LHCN-M2 (cell line): ENCODE results near the gene PDP2. TPM values are rescaled to one million over a fixed set of nuclear protein-coding genes. Genes with fewer than 3 reads are reported as not detected.

Source experiments
- DNase-seq: peaks from one replicate; pipeline ENCODE4 v3.0.0-alpha.2; 2012; ENCODE audit warnings: low read depth
- total RNA-seq: library from RNA; depleted of rRNA; stranded (reverse); fragments of >200 nt; gene quantifications from 2 replicates; pipeline ENCODE4 v1.2.3, GENCODE V29; 2014

PDP2 gene
- total RNA-seq, 1 experiment from 2014 or later, result 10.0 TPM

- DNase-seq, result no peak
These were observed 23.5 kb downstream of the PDP2 start for GRCh38 chr16:66903544-66904427.

- DNase-seq, result no peak
These were observed 24.1 kb downstream of the PDP2 start for GRCh38 chr16:66904428-66904845.

DNA sequence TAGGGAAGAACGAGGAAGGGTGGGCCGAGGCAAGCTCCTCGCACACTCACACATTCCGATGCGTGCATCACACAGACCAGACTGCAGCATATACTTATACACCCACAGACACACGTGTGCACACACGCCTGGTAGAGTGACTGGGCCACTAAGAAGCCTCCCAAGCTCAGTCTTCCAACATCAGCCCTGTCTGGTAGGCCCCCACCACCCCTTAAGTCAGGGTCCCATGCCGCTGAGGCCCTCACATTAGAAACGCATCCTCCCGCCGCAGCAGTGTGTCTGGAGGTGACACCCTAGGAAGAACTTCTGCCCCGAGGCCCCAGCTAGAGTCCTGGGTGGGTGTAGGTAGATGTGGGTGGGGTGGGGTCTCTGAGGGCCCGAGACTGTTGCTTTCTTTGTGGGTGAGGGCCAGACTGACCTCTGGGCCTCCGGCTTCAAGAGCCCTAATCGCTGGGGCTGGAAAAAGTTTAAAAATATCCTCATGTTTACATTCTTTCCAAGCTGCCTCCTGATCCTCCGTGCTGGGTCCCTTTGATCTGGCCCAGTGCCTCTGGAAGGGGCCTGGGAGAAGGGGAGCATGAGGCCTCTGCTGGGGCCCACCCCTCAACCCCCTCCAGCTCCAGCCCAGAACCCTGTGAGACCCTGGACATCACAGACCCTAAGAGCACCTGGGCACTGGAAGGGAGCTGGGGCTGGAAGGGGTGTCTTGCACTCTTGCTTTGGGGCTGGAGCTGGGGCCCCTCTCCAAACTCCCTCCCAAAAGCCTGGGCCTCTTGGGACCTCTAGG, 24.7 kb downstream of the PDP2 start:
- no peak for DNase-seq

GRCh38 chr16:66905633-66906539, 25.6 kb downstream of the PDP2 start:
- no peak for DNase-seq

GRCh38 chr16:66906916-66907836, 26.9 kb downstream of the PDP2 start:
- no peak for DNase-seq

DNA sequence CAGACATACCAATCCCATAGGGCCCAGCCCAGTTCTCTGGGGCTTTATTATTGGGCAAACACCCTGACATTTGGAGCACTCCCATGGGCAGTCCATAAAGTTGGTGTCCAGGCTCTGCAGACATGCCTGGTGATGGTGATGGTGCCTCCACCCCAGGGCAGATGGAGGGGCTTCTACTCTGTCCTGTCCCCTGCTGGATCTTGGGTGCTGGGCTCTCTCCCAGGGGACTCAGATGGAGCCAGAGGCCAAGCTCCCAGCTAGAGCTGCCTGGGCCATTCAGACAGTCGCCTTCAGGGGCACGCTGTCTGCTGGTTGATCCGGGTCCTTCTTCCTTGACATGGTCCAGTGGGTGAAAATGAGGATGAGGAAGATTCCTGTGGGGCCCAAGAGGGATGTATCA, 27.8 kb downstream of the PDP2 start:
- DNase-seq, result no peak

DNA sequence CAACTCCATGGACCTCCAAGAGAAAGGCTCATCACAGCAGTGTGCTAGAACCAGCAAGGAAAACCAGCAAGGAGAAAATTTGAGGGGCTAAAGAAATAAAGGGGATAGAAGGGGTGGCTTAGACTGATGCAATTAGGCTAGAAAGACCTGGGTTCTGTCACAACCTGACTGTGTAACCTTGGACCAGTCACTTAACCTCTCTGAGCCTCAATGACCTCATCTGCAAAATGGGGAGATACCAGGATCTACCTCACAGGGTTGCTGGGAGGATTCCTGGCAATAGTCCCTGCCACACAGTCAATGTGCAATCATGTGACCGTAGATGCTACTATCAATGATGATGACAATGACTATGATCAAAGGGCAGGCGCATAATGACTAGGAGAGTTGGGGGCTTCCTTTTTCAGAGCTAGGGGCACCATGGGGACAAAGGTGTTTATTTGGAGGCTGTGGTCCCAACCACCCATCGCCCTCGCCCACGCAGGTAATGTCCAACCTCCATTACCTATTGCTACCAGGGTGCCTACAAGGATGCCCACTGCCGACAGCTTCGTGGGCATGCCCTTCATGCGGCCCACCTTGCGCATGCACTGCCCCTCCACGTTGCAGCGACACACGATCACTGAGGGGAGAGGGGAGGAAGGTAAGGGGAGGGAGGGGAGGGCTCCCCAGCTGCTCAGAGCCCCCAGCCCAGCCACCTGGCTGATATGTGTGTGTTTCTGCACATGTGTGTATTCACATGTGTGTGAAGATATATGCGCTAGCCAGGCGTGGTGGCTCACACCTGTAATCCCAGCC, 28.6 kb downstream of the PDP2 start:
- no peak for DNase-seq

DNA sequence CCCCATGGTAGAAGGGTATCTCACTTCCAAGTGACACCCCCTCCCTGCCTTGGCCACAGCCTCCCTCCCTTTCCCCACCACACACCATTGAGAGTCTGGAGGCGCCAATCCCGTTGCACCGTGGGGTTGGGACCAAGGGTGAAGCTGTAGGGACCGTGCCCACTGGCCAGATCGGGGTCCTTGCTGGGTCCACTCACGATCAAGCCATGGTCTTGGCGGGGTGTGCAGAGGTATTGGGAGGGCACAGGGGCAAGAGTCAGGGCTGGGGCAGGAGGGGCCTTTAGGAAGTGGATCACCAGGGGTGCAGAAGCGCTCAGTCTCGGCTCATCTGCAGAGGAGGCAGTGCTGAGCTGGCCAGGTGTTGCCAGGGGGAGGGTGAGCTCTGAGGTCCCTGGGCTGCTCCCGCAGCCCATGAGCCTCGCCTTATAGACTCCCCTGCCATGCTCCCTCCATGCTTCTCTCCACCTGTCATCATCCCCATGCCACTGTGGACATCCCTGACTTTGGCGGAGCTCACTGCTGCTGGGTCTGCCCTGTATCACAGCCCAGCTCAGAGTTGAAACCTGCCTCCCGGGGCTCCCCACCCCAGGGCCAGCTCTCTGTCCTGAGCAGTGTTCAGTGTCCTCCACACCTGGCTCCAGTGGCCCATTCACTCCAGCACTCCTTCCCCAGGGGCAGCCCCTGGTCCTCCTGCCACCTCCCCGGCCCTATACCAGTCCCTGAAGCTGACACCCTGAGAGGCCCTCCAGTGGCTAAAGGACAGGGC, 30.0 kb downstream of the PDP2 start:
- DNase-seq, result no peak

- no peak for DNase-seq
These were observed 30.8 kb downstream of the PDP2 start for GRCh38 chr16:66911112-66911511.

DNA sequence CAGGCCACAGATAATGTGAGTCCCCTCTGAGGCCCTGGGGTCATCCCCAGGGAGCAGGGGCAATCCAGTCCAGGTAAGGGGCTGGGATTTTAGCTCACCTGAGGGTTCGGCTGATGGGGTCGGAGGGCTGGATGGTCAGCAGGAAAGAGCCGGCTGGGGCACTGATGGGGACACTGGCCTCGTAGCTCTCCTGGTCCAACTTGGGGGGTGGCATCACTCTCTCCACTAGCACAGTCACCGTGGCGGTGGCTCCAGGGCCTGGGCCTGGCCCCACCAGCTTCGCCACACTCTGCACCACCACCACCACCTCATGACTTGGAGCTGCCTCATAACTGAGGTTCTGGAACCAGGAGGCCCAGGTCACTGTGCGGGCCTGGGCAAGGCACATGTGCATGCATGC, 31.5 kb downstream of the PDP2 start:
- DNase-seq, result no peak

GRCh38 chr16:66913081-66913480, 32.8 kb downstream of the PDP2 start:
- DNase-seq, result no peak

DNA sequence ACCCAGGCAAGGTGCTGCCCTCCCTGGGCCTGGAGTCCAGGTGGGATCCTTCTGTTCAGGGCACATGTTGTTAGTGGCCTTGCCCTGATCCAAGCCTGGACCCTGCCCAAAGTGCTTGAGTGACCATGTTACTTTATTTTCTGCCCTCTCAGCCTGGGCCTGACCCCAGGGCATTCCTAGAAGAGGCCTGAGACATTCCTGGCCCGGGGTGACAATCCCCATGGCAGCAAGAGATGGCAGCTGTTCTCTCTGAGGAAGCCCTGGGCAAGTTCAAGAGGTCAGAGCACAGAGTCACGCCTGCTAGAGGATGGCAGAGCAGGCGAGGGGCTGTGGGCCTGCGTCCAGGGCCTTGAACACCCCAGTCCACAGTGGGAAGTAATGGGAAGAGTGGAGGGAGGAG, 33.4 kb downstream of the PDP2 start:
- DNase-seq, result no peak

- DNase-seq, result no peak
These were observed 34.2 kb downstream of the PDP2 start for GRCh38 chr16:66914541-66914940.

DNA sequence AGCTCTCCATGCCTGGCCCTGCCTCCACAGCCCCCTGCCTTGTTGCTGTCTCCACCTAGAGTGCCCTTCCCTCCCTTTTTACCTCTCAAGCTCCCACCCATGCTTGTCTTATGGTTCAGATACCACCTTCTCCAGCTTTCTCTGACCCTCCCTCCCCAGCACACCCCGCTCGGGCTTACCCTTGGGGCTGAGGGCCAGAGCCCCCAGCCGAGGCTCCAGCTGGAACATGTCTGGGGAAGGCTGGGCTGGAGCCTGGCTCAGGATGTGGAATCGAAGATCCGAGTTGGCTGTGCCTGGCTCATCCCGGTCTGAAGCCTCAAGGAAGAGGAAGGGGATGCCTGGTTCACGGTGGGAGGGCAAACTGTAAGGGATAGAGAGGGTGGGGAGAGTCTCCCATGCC, 34.7 kb downstream of the PDP2 start:
- DNase-seq, result no peak

- DNase-seq, result no peak
These were observed 36.2 kb downstream of the PDP2 start for GRCh38 chr16:66916518-66916917.

DNA sequence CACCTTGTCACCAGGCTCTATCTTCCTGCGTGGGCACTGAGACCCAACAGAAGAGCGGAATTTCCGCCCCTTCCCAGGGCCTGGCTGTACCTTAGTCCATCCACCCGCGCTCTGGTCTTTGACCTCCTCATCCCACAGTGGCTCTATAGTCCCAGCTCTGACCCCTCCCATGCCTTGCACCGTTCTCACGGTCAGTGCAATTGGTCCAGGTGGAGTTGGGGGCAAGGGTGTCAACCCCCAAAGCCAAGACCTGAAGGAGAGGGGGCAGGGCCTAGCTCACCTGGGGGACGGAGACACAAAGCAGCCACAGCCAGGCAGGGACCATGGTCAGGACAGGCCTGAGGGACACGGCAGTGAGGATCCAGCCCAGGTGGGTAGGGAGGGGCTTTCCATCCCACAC, 37.4 kb downstream of the PDP2 start:
- no peak for DNase-seq

DNA sequence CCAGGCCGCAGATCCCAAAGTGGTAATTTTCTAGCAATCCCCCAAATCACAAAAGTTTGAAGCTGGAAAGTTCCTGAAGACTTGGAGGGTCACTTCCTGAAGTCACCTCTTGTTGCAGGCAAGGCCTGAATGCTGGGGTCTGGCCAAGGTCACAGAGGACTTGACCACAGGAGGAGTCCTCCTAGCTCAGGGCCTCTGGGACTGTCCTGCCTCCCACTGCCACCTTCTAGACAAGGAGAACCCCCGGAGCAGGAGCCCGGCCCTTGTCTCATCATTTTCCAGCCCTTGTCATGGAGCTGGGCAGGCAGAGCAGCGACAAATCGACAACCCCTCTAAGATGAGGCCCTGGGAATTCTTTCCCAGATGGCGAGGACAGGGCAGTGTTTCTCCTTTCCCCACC, 38.0 kb downstream of the PDP2 start:
- no peak for DNase-seq

GRCh38 chr16:66918803-66919568, 38.7 kb downstream of the PDP2 start, which contains the start of gene CDH16:
Gene CDH16, minus strand, starts transcription at chr16:66918885. Its CDS starts 820 bp downstream, at chr16:66918065.
- no peak for DNase-seq
